NCI-H2029 (cell line): ENCODE data around the gene CEACAM21.
"Not testable (repeated sequence)": the region's sequence is repeated elsewhere in the genome, so short reads cannot be mapped to it uniquely, and the experiment has no call there.

Experiments
- DNase-seq: peaks from one replicate; lab custom pipeline; 2025; lab: John Stamatoyannopoulos, UW

Gene CEACAM21

DNA sequence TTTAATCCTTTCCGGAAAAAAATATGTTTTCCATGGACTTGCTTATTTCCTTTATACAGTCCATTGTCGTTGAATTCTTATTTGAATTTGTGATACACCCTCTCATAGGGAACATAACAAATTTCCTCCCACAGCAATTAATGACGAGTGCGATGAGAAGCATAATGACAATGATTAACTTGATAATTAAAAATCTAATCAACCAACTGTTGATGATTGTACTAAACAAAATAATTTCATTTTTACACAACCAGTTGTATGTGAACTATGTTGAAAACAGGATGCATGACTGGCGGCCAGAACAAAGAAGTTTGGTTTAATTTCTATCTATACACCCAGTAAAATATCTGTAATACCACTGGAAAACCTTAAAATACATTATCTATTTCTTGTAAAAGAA, 26.1 kb upstream of the CEACAM21 start:
- no peak for DNase-seq

DNA sequence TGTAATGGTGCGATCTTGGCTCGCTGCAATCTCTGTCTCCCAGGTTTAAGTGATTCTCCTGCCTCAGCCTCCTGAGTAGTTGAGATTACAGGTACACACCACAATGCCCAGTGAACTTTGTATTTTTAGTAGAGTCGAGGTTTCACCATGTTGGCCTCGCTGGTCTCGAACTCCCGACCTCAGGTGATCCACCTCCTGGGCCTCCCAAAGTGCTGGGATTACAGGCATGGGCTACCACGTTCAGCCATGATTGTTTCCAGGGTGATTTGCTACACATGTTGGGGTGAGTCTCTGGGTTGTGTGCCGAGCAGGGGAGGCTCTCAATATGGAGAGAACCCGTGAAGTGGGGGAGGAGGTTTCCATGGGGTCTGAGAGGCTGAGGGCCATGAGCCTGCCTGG, 24.8 kb upstream of the CEACAM21 start:
- no peak for DNase-seq

DNA sequence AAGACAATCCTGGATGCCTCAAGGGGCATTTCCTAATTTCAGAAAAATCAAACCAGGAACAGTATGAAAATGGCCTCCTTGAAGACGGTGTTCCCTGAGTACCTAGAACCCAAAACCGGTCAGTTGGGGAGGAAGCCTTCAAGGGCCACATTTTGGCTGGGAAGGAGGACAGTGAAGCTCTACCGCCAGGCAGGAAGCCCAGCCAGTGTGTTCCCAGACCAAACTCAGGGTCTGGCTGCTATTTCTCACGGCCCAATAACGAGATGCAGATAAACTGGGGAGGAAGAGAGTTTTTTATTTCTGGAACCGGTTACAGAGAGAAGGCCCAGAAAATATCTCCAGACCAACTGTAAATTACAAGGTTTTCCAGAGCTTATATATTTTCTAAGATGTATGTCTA, 24.3 kb upstream of the CEACAM21 start:
- DNase-seq = no peak

DNA sequence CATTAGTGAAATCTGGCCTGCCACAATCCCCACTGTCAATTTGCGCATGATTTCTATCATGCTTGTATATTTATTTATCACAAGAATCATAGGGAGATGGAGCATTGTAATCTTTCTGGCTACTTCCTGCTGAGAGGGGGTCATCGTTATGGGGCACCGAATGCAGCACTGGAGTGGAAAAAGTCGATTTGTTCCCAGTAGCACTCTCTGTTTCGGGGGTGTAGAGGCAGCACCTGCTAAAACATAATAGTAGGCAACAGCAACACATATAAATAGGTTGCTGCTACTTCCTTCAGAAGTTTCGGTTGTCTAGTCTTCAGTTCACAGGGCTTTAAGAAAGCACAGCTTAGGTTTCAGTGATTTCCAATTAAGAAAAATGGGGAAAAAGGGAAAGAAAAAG, 23.4 kb upstream of the CEACAM21 start:
- no peak for DNase-seq

DNA sequence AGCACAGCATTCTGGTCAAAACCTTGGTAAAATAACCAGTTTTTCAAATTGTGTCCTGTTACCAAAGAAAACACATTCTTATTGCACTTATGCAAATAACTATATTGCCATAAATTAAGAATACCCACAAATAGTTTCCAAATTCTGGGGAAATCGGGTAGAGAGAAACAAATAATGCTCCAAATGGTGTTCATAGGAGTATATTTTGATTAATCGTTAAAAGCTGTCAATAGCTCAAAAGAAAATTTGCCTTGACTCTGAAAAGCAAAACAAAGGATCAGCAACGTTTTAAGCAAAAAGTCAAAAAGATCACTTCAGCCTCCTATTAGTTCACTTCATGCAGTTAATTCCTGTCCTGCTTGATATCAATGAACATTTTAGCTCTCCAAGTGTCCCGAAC, 22.2 kb upstream of the CEACAM21 start:
- no peak for DNase-seq

DNA sequence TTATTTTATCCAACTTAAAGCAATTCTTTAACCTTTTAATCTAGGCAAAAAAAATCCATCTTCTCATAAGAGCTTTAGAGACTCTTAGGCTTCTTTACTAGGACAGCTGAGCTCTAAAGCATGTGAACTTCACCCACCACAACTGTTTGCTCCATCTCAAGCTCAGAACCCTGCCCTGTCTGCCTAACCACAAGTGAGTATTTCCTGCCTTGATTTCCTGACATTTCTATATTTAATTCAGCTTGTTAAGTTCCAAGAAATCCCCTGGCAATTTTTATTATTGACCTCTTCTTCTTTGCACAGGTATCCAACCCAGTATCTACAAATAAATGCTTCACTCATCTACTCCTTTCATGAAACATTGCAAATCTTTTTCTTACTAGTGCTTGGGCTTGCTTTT, 21.1 kb upstream of the CEACAM21 start:
- no peak for DNase-seq

DNA sequence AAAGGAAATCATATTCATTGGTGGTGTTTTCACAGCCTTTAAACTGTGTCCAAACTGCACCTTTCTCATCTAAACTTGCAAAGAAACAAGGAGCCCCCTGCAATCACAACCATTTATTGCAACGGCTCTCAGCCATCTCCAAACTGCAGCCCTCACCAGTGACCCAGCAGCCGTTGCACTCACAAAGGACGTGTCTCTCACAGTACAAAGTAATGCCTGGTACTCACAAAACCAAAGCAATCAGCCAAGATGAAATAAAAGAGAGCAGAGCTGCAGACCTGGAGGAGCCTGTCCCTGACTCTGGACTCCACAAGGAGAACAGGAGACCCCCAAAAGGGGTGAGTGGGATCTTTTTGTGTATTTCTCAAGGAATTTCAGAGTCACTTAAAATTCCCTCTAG, 20.2 kb upstream of the CEACAM21 start:
- no peak for DNase-seq

DNA sequence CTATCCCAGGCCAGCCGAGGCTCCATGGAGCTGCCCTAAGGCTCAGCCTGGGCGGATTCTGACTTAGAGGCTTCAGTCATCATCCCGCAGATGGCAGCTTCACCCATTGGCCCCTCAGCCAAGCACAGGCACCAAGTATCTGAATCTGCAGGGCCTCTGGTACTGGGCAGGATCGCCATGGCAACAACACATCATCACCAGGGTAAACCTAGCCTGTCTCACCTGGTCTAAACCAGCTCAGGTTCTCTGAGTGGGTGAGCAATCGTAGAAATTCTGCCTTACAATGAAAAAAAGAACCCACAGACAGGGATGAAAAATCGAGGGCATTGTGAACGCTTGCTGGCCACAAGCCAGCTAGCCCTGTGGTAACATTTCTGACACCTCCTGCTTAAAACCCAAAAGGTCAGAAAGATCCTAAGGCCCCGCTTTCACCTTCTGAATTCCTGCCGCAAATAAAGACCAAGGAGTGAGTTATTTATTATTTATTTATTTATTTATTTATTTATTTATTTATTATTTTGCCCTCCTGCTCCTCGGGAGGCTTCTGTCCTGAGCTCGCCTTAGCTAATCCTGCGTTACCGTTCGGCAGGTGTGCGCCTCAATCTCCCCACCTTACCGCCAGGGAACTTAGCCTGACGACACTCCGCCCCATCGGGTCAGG, 12.0 kb upstream of the CEACAM21 start:
- DNase-seq = peak; percentile 25

DNA sequence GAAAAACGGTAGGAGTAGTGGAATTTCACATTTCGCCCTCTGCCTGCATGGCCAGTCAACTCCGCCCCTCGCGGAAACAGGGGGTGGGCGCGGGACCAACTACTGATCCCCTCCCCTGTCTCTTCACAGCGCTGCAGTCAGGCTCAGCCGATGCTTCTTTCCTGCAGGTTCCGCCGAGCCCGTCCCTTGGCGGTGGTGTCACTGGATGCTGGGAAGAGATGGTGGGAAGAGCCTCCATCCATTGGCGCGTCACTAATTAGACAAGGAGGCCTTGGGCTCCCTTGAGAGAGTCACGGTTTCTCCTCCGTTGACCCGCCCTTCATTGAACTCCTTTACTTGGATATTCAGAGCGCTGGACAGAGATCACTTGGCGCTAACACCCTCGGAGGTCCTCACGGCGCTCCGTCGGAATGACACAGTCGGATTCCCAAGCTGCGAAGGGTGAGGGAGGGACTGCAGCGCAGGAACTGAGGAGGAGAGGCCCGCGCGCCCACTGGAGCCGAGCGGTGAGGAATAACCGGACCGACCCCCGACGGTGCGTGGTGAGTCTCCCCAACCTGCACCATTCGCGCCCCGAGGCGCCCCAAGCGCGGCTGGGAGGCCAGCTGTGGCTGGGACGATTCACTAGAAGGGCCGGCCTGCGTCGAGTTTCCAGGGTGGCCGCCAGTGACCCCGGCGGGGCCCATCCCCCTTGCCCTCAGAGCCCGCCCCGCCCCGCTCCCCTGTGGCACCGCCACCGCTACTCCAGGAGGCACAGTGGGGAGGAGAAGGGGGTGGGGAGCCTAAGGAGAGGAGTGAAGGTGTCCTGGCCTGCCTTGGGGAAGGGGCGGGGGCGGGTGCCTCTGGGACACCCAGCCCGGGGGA, 11.2 kb upstream of the CEACAM21 start:
- no peak for DNase-seq

DNA sequence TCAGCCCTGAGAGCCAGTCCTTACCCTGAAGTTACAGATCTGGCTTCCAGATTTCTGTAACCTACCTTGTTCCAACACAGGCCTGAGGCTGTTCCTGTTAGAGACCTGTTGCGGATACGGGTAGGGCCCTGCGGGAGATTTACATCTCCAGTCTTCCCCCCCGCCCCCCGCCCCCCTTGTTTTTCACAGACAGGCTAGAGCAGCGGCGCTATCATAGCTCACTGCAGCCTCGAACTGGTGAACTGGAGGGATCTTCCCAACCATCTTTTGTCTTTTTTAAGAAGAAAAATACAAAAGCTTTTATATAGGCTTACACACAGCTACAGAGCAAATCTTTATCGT, 10.6 kb upstream of the CEACAM21 start:
- no peak for DNase-seq

DNA sequence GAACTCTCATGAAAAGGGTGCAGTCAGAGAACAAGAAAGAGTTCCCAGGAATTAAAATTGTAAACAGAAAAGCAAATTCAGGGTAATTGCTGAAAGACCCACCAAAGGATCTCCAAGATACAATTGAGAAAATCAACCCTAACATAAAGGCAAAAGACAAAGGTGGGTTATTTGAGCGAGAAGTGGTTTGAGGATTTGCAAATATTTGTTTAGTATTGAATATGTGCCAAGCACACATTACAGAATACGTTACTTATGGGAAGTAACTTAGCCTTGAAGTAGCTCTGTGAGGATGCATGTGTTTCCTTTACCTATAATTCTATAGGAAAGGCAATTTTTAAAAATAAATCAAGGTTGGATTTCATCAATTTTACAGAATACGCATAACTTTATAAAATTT, 10.0 kb upstream of the CEACAM21 start:
- peak; percentile 28 for DNase-seq

DNA sequence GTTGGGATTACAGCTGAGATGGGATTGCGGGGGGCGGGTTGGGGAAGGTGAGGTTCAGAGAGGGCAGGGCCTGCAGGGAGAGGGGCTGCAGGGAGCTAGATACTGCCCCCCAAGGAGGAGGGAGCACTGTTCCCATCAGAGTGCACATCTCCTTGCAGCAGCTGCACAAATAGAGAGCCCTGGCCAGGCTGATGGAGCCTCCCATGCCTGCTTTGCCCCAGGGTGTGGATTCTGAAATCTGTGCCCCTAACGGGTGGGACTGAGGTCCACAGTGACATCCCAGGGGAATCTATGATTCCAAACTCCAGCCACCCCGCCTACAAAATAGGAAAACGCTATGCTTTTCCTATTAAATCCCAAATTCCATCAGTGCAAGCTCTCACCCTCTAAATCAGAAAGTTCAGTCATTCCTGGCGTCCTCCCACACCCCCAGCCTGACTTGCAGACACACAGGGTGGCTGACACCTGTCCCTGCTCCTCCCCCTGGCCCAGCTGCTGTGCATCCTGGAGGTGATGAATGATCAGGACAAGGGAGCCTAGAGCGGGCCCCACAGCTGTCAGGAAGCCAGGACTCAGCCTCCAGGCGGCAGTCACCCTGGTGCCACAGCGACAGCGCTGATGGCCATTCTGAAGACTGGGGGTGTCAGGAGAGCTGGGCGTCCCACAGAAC, 6.3 kb upstream of the CEACAM21 start:
- DNase-seq = no peak

DNA sequence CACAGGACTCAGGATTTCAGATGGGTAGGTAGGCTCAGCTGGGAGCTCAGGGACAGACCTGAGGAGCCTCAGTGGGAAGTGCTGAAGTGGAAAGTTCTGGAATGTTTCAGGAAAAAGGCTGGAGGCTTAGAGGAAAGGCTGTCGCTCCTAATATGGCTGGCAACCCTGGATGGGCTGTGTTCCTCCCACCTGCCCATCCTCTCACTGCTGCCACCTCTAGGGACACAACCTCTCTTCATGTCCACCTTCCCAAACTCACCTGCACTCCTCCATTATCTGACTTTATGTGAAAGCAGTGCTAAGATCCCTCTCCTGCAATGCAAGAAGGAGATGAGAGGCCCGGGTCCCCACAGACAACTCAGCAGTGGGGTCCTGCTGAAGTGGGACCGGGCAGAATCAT, 5.8 kb upstream of the CEACAM21 start:
- DNase-seq = no peak

DNA sequence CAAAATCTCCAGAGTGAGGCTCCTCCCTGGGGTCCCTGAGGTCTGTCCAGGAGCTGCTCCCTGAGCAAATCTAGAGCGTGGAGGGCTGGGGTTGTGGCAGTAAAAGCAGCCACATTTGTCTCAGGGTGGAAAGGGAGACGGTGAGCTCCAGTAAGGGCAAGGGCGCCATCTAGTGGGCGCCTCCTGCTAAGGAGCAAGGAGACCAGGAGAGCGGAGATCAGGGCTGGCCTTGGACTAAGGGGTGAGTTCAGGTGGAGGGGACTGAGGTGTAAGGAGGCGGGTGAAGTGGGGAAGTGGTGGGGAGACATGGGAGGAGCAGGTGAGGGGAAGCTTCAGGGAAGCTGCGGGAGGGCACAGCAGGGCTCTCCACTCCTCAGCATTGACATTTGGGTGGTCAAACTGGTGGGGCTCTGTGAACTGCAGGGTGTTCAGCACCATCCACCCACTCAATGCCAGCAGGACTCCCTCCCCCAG, 5.3 kb upstream of the CEACAM21 start:
- peak; percentile 74 for DNase-seq

DNA sequence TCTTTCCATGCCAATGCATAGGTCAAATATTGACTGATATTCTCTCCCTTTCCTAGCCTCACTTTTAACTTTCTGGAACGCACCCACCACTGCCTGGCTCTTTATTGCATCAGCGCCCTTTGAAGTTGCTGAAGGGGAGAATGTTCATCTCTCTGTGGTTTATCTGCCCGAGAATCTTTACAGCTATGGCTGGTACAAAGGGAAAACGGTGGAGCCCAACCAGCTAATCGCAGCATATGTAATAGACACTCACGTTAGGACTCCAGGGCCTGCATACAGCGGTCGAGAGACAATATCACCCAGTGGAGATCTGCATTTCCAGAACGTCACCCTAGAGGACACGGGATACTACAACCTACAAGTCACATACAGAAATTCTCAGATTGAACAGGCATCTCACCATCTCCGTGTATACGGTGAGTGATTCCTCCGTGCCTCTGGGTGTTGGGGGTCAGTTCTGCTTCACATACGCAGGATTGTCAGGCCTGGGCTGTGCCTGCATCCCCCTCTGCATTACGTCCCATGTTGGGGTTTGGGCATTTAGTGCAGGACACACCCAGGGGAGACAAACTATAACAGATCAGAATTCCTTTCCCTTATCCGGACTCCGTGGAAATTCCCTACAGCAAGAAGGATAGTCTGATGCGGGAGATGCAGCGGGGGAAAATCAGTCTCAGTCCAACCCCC, 1.3 kb downstream of the CEACAM21 start:
- no peak for DNase-seq

DNA sequence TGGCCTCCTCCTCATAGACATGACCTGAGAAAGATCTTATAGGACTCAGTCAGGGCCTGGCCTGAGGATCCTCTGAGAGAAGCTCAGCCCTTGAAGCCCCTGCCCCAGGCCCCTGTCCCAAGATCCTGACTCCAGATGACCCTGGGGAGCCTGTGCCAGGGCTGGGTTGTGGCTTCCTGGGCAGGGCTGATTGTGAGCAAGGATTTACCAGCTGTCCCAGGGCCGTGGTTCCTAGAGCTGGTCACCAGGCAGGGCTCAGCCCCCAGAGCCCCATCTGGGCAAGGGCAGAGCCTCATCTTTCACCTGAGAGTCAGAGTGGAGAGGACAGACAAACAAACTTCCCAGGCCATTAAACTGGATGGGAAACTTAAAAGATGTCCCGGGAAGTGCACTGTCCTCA, 1.9 kb downstream of the CEACAM21 start:
- no peak for DNase-seq

DNA sequence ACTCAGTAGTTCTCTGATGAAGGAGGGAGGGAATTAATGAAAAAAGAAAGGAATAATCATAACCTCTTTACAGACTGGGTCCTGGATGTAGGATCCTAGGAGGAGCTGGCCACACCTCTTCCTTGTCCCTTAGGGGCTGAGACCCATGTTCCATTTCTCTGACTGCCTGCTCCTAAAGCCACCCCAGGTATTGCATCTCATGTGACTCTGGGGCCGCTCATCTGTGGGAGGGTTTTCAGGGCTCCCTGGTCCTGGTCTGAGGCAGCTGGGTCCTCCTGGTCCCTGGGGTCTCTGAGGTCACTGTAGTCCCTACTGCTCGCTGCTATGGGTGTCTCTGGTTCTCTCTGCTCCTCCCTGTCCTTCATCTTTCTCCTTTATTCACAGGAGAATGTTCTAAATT, 2.9 kb downstream of the CEACAM21 start:
- DNase-seq = no peak

DNA sequence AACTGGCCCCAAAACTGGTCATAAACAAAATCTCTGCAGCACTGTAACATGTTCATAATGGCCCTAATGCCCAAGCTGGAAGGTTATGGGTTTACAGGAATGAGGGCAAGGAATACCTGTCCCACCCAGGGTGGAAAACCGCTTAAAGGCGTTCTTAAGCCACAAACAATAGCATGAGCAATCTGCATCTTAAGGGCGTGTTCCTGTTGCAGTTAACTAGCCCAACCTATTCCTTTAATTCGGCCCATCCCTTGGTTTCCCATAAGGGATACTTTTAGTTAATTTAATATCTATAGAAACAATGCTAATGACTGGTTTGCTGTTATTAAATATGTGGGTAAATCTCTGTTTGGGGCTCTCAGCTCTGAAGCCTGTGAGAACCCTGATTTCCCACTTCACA, 5.1 kb downstream of the CEACAM21 start:
- DNase-seq = not testable (repeated sequence)

DNA sequence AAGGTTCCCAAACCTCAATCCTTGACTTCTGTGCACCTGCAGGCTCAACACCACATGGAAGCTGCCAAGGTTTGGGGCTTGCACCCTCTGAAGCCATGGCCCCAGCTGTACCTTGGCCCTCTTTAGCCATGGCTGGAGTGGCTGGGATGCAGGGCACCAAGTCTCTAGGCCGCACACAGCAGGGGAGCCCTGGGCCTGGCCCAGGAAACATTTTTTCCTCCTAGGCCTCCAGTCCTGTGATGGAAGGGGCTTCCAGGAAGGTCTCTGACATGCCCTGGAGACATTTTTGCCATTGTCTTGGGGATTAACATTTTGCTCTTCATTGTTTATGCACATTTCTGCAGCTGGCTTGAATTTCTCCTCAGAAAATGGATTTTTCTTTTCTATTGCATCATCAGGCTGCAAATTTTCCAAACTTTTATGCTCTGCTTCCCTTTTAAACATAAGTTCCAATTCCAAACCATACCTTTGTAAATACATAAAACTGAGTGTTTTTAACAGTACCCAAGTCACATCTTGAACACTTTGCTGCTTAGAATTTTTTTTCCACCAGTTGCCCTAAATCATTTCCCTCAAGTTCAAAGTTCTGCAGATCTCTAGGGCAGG, 6.7 kb downstream of the CEACAM21 start:
- not testable (repeated sequence) for DNase-seq

DNA sequence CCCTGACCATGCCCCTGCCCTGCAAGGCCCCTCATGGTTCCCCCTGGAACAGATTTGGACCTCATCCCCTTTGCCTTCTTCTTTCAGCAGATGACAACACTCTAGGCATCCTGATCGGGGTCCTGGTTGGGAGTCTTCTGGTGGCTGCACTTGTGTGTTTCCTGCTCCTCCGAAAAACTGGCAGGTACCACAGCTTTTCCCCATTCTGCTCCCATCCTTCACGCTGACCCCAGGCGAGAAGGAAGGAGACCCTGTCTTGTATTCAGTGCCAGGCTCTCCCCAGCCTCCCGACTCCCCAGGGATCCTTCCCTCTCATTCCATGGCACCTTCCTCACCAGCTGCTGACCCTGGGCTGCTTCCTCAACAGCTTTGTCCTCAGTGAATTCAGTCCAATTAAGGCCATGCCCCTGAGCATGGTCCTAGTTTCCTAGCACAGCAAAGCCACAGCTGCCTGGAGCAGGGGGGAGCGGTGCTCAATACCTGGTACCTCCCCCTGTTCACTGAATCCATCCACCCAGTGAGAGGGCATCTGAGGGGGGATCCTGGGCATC, 8.4 kb downstream of the CEACAM21 start:
- DNase-seq = no peak

DNA sequence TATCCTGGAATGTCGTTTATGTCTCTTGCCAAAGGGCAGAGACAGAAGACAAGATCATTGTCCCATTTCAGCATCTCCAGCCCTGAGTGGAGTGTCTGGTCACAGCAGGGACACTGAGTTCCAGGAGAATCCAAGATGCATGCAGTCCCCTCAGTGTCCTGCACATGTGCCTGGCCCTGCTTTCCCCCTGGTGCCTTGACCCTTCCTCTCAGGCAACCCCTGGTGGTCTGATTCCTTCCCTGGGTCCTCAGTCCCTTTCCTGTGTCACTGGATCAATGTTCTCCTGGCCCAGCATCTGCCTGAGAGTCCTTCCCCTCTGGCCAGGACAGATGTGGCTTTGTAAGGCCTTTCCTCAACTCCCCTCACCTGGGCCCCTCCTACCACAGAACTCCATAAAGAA, 9.0 kb downstream of the CEACAM21 start:
- DNase-seq = no peak

DNA sequence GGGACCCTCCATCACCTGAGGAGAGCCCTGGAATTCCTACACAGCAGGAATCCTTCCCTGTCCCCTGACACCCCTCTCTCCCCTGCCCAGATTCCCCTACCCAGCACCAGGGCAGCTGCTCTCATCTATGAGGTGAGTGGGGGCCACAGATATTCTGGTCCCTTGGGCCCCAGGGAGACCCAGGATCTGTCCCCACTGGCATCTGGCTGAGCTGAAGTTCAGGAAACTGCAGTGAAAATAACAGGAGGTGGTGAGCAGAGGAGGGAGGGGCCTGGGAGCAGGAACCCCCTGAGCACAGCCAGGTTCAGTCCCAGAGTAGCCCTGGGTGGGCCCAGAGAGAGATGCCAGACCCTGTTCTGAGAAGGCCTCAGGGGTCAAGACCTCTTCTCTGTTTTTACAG, 10.1 kb downstream of the CEACAM21 start:
- DNase-seq = no peak
